ENCODE measurements around the gene GAB2.

The GAB2 gene

GRCh38 chr11:78344094-78344493, 73.5 kb downstream of the GAB2 start:
- Mint-ChIP-seq H3K27ac (no peak overlapping the region), H3K9me3 (no peaks in the 10 kb centered on the region), H3K27me3 (no peaks in the 10 kb centered on the region), H3K4me1 (peaks cover 34% of the 10 kb centered on the region), H3K4me3 (no peak overlapping the region), H3K36me3 (peaks cover 5% of the 10 kb centered on the region)
- DNase-seq (ENCODE audit: low spot score in 2 of 2) (no peak), ATAC-seq (ENCODE audit: low read depth) (no peak)

GRCh38 chr11:78343303-78343702, 74.3 kb downstream of the GAB2 start:
- Mint-ChIP-seq H3K4me3 (no peak overlapping the region), H3K36me3 (peaks cover 5% of the 10 kb centered on the region), H3K27me3 (no peaks in the 10 kb centered on the region), H3K27ac (no peak overlapping the region), H3K4me1 (peaks cover 32% of the 10 kb centered on the region), H3K9me3 (no peaks in the 10 kb centered on the region)
- DNase-seq (ENCODE audit: low spot score in 2 of 2): no peak
- no peak for ATAC-seq (ENCODE audit: low read depth)

GRCh38 chr11:78341841-78342240, 75.8 kb downstream of the GAB2 start:
- DNase-seq (ENCODE audit: low spot score in 2 of 2) (no peak), ATAC-seq (ENCODE audit: low read depth) (no peak)
- H3K27ac Mint-ChIP-seq: no peak overlapping the region
- peaks cover 5% of the 10 kb centered on the region for H3K36me3 Mint-ChIP-seq
- no peak overlapping the region for H3K4me3 Mint-ChIP-seq
- no peaks in the 10 kb centered on the region for H3K27me3 Mint-ChIP-seq
- H3K9me3 Mint-ChIP-seq: no peaks in the 10 kb centered on the region
- H3K4me1 Mint-ChIP-seq: peaks cover 42% of the 10 kb centered on the region

GRCh38 chr11:78340530-78340929, 77.1 kb downstream of the GAB2 start:
- Mint-ChIP-seq H3K4me1 (peaks cover 39% of the 10 kb centered on the region), H3K9me3 (no peaks in the 10 kb centered on the region), H3K36me3 (peaks cover 5% of the 10 kb centered on the region), H3K27me3 (no peaks in the 10 kb centered on the region), H3K27ac (no peak overlapping the region), H3K4me3 (no peak overlapping the region)
- ATAC-seq (ENCODE audit: low read depth): no peak
- DNase-seq (ENCODE audit: low spot score in 2 of 2): no peak

GRCh38 chr11:78339945-78340344, 77.7 kb downstream of the GAB2 start:
- Mint-ChIP-seq H3K4me1 (peaks cover 35% of the 10 kb centered on the region), H3K27me3 (no peaks in the 10 kb centered on the region), H3K9me3 (no peaks in the 10 kb centered on the region), H3K27ac (peak overlapping the region; percentile 89), H3K36me3 (peaks cover 5% of the 10 kb centered on the region), H3K4me3 (no peak overlapping the region)
- ATAC-seq (ENCODE audit: low read depth): no peak
- no peak for DNase-seq (ENCODE audit: low spot score in 2 of 2)

GRCh38 chr11:78339483-78339882, 78.1 kb downstream of the GAB2 start:
- ATAC-seq (ENCODE audit: low read depth) (no peak), DNase-seq (ENCODE audit: low spot score in 2 of 2) (no peak)
- H3K27ac Mint-ChIP-seq: peak overlapping the region; percentile 89

GRCh38 chr11:78338702-78339101, 78.9 kb downstream of the GAB2 start:
- no peaks in the 10 kb centered on the region for H3K27me3 Mint-ChIP-seq
- peaks cover 35% of the 10 kb centered on the region for H3K4me1 Mint-ChIP-seq
- peak overlapping the region; percentile 89 for H3K27ac Mint-ChIP-seq
- no peak for DNase-seq (ENCODE audit: low spot score in 2 of 2)
- H3K36me3 Mint-ChIP-seq: peaks cover 5% of the 10 kb centered on the region
- no peaks in the 10 kb centered on the region for H3K9me3 Mint-ChIP-seq
- no peak for ATAC-seq (ENCODE audit: low read depth)
- no peak overlapping the region for H3K4me3 Mint-ChIP-seq

More at GRCh38 chr11:78339483-78339882, 78.1 kb downstream of the GAB2 start:
- Mint-ChIP-seq H3K36me3 (peaks cover 5% of the 10 kb centered on the region), H3K4me3 (no peak overlapping the region), H3K27me3 (no peaks in the 10 kb centered on the region), H3K4me1 (peaks cover 35% of the 10 kb centered on the region), H3K9me3 (no peaks in the 10 kb centered on the region)

GRCh38 chr11:78338138-78338537, 79.5 kb downstream of the GAB2 start:
- peaks cover 36% of the 10 kb centered on the region for H3K4me1 Mint-ChIP-seq
- DNase-seq (ENCODE audit: low spot score in 2 of 2) (no peak), ATAC-seq (ENCODE audit: low read depth) (no peak)
- H3K4me3 Mint-ChIP-seq: no peak overlapping the region
- H3K27me3 Mint-ChIP-seq: no peaks in the 10 kb centered on the region
- peaks cover 5% of the 10 kb centered on the region for H3K36me3 Mint-ChIP-seq
- no peaks in the 10 kb centered on the region for H3K9me3 Mint-ChIP-seq
- peak overlapping the region; percentile 89 for H3K27ac Mint-ChIP-seq

GRCh38 chr11:78337554-78337924, 80.1 kb downstream of the GAB2 start:
- peaks cover 3% of the 10 kb centered on the region for H3K36me3 Mint-ChIP-seq
- no peak overlapping the region for H3K4me3 Mint-ChIP-seq
- H3K27ac Mint-ChIP-seq: peak overlapping the region; percentile 89
- peaks cover 41% of the 10 kb centered on the region for H3K4me1 Mint-ChIP-seq
- ATAC-seq (ENCODE audit: low read depth): no peak
- H3K9me3 Mint-ChIP-seq: no peaks in the 10 kb centered on the region
- DNase-seq (ENCODE audit: low spot score in 2 of 2): no peak
- no peaks in the 10 kb centered on the region for H3K27me3 Mint-ChIP-seq

GRCh38 chr11:78336877-78337553, 80.6 kb downstream of the GAB2 start:
- H3K9me3 Mint-ChIP-seq: no peaks in the 10 kb centered on the region
- DNase-seq (ENCODE audit: low spot score in 2 of 2): peak in 1 of 2 donors; percentile 43
- no peaks in the 10 kb centered on the region for H3K27me3 Mint-ChIP-seq
- peaks cover 2% of the 10 kb centered on the region for H3K36me3 Mint-ChIP-seq
- peak; percentile 97 for ATAC-seq (ENCODE audit: low read depth)
- peaks cover 44% of the 10 kb centered on the region for H3K4me1 Mint-ChIP-seq
- no peak overlapping the region for H3K4me3 Mint-ChIP-seq
- H3K27ac Mint-ChIP-seq: peak overlapping the region; percentile 89

- no peak for DNase-seq (ENCODE audit: low spot score in 2 of 2)
- Mint-ChIP-seq H3K4me1 (peaks cover 45% of the 10 kb centered on the region), H3K4me3 (no peak overlapping the region)
Measured at GRCh38 chr11:78334109-78334508, 83.5 kb downstream of the GAB2 start.

GRCh38 chr11:78332872-78333271, 84.7 kb downstream of the GAB2 start:
- Mint-ChIP-seq H3K9me3 (no peaks in the 10 kb centered on the region), H3K27me3 (no peaks in the 10 kb centered on the region), H3K4me3 (no peak overlapping the region), H3K4me1 (peaks cover 37% of the 10 kb centered on the region), H3K27ac (peak overlapping the region; percentile 67), H3K36me3 (no peaks in the 10 kb centered on the region)
- ATAC-seq (ENCODE audit: low read depth): no peak
- no peak for DNase-seq (ENCODE audit: low spot score in 2 of 2)

More at GRCh38 chr11:78334109-78334508, 83.5 kb downstream of the GAB2 start:
- Mint-ChIP-seq H3K36me3 (no peaks in the 10 kb centered on the region), H3K9me3 (no peaks in the 10 kb centered on the region), H3K27me3 (no peaks in the 10 kb centered on the region), H3K27ac (peak overlapping the region; percentile 32)
- no peak for ATAC-seq (ENCODE audit: low read depth)

GRCh38 chr11:78332174-78332866, 85.3 kb downstream of the GAB2 start:
- no peaks in the 10 kb centered on the region for H3K27me3 Mint-ChIP-seq
- DNase-seq (ENCODE audit: low spot score in 2 of 2) (no peak), ATAC-seq (ENCODE audit: low read depth) (peak; percentile 75)
- H3K4me3 Mint-ChIP-seq: no peak overlapping the region
- peaks cover 34% of the 10 kb centered on the region for H3K4me1 Mint-ChIP-seq
- H3K9me3 Mint-ChIP-seq: no peaks in the 10 kb centered on the region
- H3K36me3 Mint-ChIP-seq: no peaks in the 10 kb centered on the region
- H3K27ac Mint-ChIP-seq: peak overlapping the region; percentile 67

- no peaks in the 10 kb centered on the region for H3K36me3 Mint-ChIP-seq
- no peak overlapping the region for H3K4me3 Mint-ChIP-seq
Measured at GRCh38 chr11:78331711-78332110, 85.9 kb downstream of the GAB2 start.

GRCh38 chr11:78330361-78330760, 87.3 kb downstream of the GAB2 start:
- DNase-seq (ENCODE audit: low spot score in 2 of 2): no peak
- Mint-ChIP-seq H3K27me3 (no peaks in the 10 kb centered on the region), H3K27ac (no peak overlapping the region), H3K4me1 (peaks cover 42% of the 10 kb centered on the region), H3K9me3 (no peaks in the 10 kb centered on the region), H3K4me3 (no peak overlapping the region), H3K36me3 (no peaks in the 10 kb centered on the region)
- no peak for ATAC-seq (ENCODE audit: low read depth)

More at GRCh38 chr11:78331711-78332110, 85.9 kb downstream of the GAB2 start:
- DNase-seq (ENCODE audit: low spot score in 2 of 2) (no peak), ATAC-seq (ENCODE audit: low read depth) (no peak)
- H3K9me3 Mint-ChIP-seq: no peaks in the 10 kb centered on the region
- peaks cover 34% of the 10 kb centered on the region for H3K4me1 Mint-ChIP-seq
- H3K27ac Mint-ChIP-seq: peak overlapping the region; percentile 67
- no peaks in the 10 kb centered on the region for H3K27me3 Mint-ChIP-seq

All from memory B cell (primary cell).